Stimulated activated CD4-positive, alpha-beta T cell treated with anti-CD3 and anti-CD28 coated beads, Interleukin-12 subunit alpha, Interleukin-12 subunit beta, amount 100 ng/mL, for 4 hours (primary cell): ENCODE data around the gene SEC14L5.
"Not testable (repeated sequence)": the region's sequence is repeated elsewhere in the genome, so short reads cannot be mapped to it uniquely, and the experiment has no call there.

Experiments
- DNase-seq: peaks from one replicate; pipeline ENCODE4 v3.0.0-alpha.2; 2020

Gene SEC14L5

DNA sequence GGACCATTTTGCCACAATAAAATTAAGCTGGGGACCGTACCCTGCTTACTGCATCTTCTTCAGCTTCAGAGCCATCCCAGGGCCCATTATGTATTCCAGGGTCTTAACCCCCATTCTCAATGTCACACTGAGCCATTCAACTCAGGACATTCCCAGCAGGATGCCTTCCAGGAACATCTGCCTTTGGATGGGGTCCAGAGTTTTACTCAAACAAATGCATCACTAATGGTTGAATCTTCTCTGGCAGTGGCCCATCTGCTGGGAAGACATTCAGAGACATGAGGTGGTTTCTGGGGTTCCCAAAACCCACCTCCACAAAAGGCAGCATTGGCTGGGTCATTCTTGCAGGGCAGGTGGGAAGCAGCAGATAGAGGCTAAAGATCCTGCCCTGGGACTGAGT, 3.4 kb upstream of the SEC14L5 start:
- DNase-seq, result no peak

- DNase-seq, result no peak
Measured at GRCh38 chr16:4957420-4957719, 760 bp upstream of the SEC14L5 start.

- DNase-seq, result no peak
Measured at GRCh38 chr16:4958510-4959438, 644 bp downstream of the SEC14L5 start.

- DNase-seq, result no peak
Measured at GRCh38 chr16:4960579-4960978, 2.4 kb downstream of the SEC14L5 start.

DNA sequence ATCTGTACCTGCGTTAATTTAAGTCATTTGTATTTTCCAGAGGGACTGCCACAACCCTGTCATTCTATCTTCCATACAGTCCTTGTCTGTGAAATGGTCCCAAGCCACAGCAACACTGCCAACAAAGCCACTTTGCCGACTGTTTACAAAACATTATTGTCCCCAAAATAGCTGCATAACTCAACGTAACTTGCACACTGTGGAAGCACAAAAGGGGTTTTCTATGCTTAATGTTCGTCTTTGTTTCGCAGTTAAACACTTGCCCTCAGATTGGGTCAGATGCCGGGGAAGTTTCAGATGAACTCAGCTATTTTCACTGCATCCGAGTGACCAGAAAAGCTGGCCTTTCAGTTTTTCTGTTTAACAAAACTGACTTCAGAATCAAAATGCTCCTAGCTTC, 4.6 kb downstream of the SEC14L5 start:
- no peak for DNase-seq

- DNase-seq, result not testable (repeated sequence)
Measured at GRCh38 chr16:4963527-4963926, 5.4 kb downstream of the SEC14L5 start.

DNA sequence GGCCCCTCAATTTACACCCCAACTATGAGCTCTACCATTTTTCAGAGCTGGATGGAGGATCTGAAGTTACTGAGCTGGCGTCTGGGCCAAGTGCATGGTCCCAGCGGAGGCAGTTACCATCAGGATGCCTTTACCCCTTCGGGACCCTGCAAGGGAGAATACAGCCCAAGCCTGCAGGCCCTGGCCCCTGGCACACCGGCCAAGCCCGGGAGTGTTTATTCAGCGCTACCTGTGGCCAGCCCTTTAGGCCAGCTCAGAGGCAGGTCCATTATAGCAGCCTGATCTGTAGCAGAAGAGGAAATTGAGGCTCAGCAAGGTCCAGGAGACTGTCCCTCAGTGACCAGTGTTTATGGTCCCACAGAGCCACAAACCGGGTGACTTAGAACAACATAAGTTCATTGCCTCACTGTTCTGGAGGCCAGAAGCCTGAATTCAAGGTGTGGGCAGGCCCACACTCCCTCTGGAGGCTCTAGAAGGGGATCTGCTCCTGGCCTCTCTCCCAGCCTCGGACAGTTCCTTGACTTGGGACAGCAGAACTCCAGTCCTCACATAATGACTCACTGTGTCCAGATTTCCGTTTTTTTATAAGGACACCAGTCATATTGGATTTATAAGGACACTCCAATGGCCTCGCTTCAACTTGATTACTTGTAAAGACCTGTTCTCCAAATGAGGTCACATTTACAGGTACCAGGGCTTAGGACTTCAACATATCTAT, 8.8 kb downstream of the SEC14L5 start:
- no peak for DNase-seq

DNA sequence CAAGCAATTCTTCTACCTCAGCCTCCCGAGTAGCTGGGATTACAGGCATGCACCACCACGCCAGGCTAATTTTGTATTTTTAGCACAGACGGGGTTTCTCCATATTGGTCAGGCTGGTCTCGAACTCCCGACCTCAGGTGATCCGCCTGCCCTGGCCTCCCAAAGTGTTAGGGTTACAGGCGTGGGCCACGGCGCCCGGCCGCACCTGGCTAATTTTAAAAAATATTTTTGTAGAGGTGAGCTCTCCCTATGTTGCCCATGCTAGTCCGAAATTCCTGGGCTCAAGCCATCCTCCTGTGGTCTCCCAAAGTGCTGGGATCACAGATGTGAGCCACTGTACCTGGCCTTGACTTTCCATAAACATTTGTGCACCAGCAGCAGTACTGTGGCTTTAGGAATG, 10.1 kb downstream of the SEC14L5 start:
- DNase-seq, result not testable (repeated sequence)

DNA sequence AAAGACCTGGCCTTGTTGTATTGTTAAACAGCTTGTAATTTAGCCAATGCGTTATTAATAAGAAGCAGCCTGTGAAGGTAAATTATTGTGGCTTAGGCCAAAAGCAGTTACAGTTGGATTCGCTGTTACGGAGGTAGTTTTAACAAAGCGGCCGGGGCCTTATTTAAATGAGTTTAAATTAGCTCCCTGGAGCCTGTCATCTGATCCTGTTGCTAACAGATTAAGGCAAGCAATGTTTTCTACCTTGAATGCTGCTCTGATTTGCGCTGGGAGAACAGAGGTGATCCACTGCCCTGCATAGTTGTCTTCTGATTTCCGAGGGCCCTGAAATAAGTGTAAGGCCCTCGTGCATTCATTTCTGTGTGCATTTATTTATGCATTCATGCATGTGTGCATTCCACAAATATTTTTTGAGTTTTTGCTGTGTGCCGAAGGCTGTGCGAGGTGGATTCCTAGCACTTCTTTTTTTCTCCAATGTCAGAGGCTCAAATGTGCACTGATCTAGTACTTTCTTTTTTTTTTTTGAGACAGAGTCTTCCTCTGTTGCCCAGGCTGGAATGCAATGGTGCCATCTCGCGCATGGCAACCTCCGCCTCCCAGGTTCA, 10.9 kb downstream of the SEC14L5 start:
- DNase-seq, result no peak

- DNase-seq, result no peak
Measured at GRCh38 chr16:4970010-4970409, 11.9 kb downstream of the SEC14L5 start.

- DNase-seq, result no peak
Measured at GRCh38 chr16:4972938-4973587, 14.9 kb downstream of the SEC14L5 start.

- no peak for DNase-seq
Measured at GRCh38 chr16:4976079-4976478, 17.9 kb downstream of the SEC14L5 start.

DNA sequence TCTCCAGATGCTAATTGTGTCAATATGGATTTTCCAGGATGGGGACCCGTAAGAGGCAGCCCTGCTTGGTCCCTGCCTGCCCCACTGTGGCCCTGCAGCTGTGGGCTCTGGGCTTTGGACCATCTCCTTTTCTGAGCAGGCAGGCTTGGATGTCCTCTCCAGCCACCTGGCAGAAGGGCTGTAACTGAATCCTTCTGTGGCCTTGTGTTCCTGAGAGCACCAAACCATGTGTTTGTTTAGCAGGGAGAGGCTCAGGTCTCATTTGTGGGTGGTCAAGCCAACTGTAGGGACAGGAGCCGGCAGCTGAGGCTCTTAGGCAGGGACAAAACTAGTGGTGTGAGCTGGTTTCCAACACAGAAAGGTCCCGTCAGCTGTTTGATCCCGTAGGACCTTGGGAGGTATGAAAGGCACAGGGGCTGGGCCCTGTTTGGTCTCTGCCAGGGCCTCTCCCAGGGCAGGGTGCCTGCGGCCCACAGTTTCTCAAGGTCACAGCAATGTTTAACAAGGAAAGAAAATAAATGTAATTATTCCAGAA, 18.5 kb downstream of the SEC14L5 start:
- no peak for DNase-seq

GRCh38 chr16:4979164-4979563, 21.0 kb downstream of the SEC14L5 start:
- no peak for DNase-seq

GRCh38 chr16:4979736-4980660, 21.9 kb downstream of the SEC14L5 start:
- DNase-seq, result no peak

DNA sequence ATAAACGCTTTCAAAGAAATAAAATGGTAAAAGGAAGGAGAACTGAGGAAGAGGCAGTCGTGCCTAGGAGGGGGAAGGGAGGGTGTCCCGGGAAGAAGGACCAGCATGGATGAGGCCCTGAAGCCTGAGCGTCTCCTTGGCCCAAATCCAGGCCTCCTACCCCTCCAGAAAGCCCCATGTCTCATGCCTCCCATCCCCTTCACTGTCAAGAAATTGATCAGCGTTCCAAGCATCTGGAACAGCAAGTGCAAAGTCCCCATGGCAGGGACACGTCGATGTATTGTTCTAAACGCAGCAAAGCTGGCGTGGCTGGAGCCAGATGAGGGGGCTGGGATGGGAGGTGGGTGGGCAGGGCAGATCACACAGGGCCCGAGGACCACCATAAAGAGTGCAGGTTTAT, 22.6 kb downstream of the SEC14L5 start:
- no peak for DNase-seq

- DNase-seq, result no peak
Measured at GRCh38 chr16:4981473-4981872, 23.3 kb downstream of the SEC14L5 start.

DNA sequence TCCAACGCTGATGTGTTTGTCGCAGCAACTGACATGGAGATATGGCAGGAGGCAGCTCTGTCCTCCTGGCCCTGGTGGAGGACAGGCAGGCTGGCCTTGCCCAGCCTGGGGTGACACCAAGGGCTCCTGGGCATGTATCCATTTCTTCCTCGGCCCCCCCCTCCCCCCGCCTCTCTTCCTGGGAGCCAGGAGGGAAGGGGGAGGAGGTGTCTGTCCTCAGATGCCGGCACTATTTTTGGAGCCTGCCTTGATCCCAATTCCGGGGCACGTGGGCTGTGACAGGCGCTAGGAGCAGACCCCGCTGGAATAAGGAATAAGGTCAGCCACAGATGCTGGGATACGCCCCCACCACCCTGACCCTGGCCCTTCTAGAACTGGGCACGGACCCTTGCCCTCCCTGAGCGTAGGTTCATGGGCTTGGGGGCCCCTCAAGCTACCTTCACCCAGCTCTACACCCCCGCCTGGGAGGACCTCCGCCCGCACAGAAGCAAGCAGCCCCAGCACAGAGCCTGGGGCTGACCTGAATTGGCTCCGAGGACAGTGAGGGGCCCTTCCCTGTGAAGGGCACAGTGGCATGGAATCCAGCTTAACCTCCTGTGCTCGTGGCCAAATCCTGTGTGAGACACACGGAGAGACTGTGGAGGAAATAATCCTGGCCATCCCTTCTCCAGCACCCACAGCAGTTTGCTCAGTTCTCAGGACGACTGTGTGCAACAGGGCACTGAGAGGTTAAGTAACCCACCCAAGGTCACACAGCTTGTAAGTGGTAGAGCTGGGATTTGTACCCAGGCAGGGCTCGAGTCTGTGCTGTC, 24.1 kb downstream of the SEC14L5 start:
- no peak for DNase-seq

- no peak for DNase-seq
Measured at GRCh38 chr16:4984174-4984990, 26.3 kb downstream of the SEC14L5 start.

GRCh38 chr16:4987250-4987579, 29.1 kb downstream of the SEC14L5 start:
- no peak for DNase-seq
